GM18907 (cell line): ENCODE results near the gene ALPL.
"Not testable (repeated sequence)": the region's sequence is repeated elsewhere in the genome, so short reads cannot be mapped to it uniquely, and the experiment has no call there.

Experiments used
- ATAC-seq: cut with Tn5 transposase; IDR thresholded peaks from one replicate; pipeline ENCODE4 v1.9.1; 2021; ENCODE audit warnings: mild to moderate bottlenecking, moderate library complexity; ENCODE audit not compliant: unreplicated experiment

ALPL gene

GRCh38 chr1:21553116-21553926, 44.1 kb downstream of the ALPL start:
- ATAC-seq, result no peak

- no peak for ATAC-seq
Measured at GRCh38 chr1:21559788-21560567, 50.8 kb downstream of the ALPL start.

- ATAC-seq, result no peak
Measured at GRCh38 chr1:21560916-21561638, 51.9 kb downstream of the ALPL start.

- no peak for ATAC-seq
Measured at GRCh38 chr1:21562896-21563295, 53.7 kb downstream of the ALPL start.

DNA sequence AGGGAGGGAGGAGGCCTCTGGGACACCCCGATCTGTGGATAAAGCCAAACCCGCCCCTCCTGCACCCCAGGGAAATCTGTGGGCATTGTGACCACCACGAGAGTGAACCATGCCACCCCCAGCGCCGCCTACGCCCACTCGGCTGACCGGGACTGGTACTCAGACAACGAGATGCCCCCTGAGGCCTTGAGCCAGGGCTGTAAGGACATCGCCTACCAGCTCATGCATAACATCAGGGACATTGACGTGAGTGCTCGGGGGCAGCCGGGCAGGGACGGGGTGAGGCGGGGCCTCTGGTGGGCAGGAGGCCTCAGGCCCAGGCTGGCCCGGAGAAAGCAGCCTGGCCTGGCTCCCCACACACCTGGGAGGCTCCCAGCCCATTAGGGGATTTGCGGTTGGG, 54.7 kb downstream of the ALPL start:
- ATAC-seq, result no peak

- ATAC-seq, result no peak
Measured at GRCh38 chr1:21564521-21565095, 55.4 kb downstream of the ALPL start.

- ATAC-seq, result no peak
Measured at GRCh38 chr1:21565285-21565684, 56.1 kb downstream of the ALPL start.

DNA sequence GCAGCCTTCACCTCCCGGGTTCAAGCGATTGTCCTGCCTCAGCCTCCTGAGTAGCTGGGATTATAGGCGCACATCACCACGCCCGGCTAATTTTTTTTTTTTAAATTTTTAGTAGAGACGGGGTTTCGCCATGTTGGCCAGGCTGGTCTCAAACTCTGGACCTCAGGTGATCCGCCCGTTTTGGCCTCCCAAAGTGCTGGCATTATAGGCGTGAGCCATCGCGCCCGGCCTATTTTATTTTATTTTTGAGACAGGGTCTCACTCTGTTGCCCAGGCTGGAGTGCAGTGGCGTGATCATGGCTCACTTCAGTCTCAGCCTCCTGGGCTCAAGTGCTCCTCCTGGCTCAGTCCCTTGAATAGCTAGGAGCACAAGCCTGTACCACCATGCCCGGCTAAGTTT, 57.1 kb downstream of the ALPL start:
- not testable (repeated sequence) for ATAC-seq

GRCh38 chr1:21567241-21568005, 58.2 kb downstream of the ALPL start:
- no peak for ATAC-seq

DNA sequence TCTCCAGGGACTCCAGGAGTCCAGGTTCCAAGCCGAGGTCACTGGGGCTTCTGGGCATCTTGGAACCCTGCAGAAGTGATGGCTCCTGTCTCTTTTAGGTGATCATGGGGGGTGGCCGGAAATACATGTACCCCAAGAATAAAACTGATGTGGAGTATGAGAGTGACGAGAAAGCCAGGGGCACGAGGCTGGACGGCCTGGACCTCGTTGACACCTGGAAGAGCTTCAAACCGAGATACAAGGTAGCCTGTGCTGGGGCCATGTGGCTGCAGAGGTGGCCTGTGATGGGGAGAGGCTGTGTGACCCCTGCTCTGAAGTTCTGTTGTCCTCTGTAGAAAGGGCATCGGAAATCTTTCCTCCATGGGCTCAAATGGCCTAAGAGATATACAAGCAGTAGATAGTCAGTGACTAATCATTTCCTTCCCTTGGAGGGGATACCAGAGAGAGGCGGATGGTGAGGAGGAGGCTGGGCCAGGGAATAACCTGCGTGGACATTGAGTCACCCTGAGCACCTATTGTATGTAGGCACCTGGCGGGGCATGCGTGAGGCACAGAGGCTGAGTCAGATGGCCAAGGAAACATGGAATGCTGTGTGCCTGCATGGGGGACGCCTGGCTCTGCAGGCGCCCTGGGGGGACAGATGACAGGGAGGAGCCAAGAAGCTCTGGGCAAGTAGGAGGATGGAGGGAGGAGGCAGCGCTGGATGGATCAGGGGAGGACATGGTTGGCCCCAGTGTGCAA, 59.0 kb downstream of the ALPL start:
- no peak for ATAC-seq

DNA sequence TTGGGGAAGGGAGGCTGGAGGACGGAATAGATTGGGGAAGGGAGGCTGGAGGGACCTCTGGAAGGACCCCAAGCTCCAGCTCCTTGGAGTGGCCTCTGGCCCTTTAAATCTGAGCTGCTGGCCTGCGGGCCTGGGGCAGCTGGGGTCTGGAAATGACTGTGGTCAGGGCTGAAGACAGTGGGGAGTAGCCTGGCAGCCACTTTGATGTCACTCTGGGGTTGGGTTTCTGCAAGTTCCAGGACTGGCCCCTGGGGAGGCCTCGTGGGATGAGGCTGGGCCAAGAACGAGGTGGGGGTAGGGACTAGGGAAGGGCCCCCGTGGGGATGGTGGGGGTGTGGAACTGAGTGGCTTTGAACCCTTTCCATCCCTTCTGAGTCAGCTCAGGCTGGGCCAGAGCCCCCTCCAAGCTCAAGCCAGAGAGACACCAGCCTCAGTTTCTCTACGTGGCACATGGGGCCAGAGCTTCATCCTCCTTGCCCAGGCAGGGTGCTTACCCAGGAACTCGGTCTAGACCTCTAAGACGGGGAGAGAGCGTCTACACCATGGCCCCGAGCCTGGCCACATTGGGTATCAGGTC, 59.7 kb downstream of the ALPL start:
- ATAC-seq, result no peak

DNA sequence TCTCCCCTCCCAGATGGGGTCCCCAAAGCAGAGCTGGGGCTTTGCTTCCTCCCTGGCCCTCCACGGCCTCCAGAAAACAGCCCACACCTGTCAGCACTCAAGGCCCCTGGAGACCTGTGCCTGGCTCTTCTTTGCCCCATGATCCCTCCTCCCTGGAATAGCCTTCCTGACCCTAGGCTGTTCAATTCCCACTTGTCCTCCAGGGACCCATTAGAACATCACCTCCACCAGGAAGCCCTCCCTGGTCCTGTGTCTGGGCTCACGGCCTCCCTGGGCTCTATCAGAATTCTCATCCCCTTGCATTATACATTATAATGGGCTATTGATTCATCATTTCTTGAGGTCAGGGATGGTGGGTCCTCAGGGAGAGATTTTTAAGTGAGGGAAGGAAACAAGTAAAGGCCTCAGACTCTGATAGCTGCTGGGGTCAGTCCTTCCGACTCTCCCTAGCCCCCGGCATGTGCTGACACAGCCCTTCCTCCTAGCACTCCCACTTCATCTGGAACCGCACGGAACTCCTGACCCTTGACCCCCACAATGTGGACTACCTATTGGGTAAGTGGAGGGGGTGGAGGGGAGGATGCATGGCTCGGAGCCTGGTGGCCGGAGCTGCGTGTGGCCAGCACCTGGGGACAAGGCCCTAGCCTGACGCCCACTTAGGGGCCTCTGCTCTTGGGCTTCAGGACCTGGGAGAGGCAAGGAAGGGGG, 60.8 kb downstream of the ALPL start:
- no peak for ATAC-seq

- ATAC-seq, result no peak
Measured at GRCh38 chr1:21570528-21570875, 61.3 kb downstream of the ALPL start.

GRCh38 chr1:21570885-21571284, 61.7 kb downstream of the ALPL start:
- no peak for ATAC-seq

- no peak for ATAC-seq
Measured at GRCh38 chr1:21572221-21572620, 63.0 kb downstream of the ALPL start.

GRCh38 chr1:21572735-21573277, 63.6 kb downstream of the ALPL start:
- ATAC-seq, result no peak

DNA sequence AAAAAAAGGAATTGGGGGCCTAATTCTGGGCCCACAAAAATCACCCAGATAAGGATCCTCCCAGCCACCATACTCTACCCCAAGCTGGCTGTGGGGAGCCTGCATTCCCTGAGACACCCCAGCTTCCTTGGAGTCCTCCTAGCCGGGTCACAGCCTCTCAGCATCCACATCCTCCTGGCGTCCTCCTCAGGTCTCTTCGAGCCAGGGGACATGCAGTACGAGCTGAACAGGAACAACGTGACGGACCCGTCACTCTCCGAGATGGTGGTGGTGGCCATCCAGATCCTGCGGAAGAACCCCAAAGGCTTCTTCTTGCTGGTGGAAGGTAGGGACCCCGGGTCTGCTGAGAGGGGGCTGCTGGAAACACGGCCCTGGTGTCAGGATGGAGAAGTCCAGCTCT, 64.3 kb downstream of the ALPL start:
- ATAC-seq, result no peak

DNA sequence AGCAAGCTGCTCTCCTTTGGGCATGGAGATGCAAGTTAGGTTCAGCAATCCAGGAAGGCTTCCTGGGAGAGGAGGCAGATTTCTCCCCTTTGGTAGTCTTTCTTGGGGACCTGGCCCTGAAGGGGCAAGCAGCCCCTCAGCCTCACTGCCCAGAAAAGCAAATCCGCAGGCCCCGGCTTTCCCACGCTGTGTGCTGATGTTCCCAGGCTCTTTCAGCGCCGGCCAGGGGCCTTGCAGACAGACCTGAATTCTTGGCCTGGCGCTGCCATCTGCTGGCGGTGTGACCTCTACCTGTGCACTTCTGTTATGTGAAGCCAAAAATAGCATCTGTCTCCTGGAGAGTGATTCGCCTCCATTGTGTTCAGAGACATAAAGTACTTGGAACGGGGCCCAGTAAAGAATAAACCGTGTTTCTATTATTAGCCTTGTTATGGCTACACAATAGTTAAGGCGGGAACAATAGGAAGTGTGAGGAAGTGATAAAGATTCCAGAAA, 64.8 kb downstream of the ALPL start:
- ATAC-seq, result no peak
